NCI-H128 (cell line): ENCODE data around the gene PLXNC1.

Experiments
- DNase-seq: peaks from one replicate; lab custom pipeline; 2025; ENCODE audit not compliant: unreplicated experiment; lab: John Stamatoyannopoulos, UW

PLXNC1 gene

GRCh38 chr12:94333396-94333795, 185.0 kb downstream of the PLXNC1 start:
- no peak for DNase-seq

GRCh38 chr12:94336211-94336925, 188.0 kb downstream of the PLXNC1 start:
- no peak for DNase-seq

DNA sequence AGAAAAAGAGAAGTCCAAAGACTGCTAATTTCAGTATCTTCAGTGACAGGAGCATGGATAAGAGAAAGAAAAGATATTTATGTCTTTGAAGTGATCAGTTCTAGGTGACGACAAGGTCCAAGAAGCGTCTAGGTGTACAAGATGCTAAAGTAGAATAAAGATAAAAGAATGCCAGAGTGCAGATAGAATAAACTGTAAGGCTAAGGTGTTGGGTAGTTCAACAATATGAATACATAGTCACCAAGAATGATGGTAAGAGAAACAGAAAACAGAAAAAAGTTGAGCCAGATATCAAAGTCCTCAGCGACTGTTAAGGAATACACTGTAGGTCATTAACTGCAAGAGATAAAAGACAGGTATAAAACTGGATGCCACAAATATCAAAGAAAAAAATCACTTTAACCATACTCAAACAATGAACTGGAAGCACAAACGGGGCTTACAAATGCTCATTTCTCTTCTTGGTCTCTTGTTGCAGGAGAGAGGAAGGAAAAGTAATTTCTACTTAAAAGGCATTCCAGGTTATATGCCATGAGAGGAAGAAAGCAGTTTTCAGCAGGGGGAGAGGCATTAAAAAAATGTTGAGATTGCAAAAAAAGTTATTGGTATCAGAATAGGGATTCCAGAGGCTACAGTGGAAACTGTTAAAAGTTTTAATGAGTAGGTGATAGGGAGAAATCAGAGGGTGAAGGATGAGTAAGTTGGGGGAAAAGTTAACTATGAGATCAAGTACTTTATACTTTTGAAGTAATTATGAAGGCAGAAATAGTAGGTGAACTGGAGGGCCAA, 189.8 kb downstream of the PLXNC1 start:
- DNase-seq: no peak

- DNase-seq: no peak
These were observed 192.2 kb downstream of the PLXNC1 start for GRCh38 chr12:94340573-94340972.

DNA sequence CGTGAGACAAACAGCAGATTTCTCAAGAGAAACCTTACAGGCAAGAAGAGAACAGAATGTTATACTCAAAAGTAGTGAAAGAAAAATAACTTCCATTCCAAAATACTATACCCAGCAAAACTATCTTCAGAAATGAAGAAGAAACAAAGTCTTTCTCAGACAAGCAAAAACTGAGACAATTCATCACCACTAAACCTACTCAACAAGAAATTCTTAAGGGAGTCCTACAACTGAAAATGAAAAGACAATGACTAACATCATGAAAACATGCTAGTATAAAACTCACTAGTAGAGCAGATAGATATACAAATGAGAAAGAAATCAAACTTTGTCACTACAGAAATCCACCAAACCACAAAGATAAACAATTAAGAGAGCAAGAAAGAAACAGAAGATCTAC, 204.8 kb downstream of the PLXNC1 start:
- no peak for DNase-seq
